Superior temporal gyrus (tissue), 1 donor: ENCODE measurements around the gene ABCA4.
"Not testable (repeated sequence)": the region's sequence is repeated elsewhere in the genome, so short reads cannot be mapped to it uniquely, and the experiment has no call there.

Experiments used
- DNase-seq: peaks from one replicate; pipeline ENCODE4 v3.0.0-alpha.2; 2016; ENCODE audit errors: extremely low spot score

The ABCA4 gene

DNA sequence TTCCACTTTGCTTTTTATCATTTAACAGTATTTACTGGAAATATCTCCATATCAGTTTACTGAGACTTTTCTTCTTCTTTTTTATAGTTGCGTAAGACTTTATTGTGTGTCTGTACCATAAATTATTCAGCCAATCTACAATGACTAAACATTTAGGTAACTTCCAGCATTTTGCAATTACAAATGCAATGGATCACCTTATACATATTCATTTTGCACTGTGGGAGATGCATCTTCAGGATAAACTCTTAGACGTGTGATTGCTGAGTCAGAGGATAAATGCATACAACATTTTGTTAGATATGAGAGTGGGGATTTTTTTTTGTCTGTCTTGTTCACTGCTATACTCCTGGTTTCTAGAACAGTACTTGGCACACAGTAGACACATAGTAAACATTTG, 116.0 kb downstream of the ABCA4 start:
- DNase-seq: no peak

DNA sequence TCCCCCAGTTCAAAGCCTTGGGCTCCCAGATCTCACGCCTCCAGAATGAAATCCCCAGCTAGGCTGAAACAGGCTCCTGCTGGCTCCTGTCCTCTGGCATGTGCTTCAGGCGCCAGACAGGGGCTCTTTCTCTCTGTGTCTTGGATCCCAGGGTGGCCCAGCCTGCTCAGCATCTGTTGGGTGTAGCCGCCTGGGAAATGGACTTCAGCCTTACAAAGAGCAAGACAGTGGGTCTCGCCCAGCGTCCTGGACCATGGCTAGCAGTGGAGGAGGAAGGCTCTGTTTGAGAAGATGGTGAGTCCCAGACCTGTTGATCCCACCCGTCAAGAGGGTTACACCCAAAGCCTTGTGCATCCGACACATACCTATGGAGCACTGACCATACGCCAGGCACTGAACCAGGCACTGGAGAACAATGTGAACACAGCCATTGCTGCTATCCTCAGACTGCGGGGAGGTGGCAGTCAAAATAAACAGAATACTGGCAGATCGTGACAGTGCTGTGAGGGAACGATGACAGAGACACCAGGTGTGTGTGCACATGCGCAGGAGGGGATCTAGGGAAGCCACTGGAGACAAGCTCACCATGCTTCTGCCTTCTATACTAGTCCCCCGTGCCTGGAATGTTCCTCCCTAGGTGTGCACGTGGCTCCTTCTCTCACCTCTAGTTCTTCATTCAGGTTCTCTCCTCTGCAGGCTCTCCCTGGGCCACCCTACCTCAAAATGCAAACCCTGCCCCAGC, 118.7 kb downstream of the ABCA4 start:
- DNase-seq: no peak

DNA sequence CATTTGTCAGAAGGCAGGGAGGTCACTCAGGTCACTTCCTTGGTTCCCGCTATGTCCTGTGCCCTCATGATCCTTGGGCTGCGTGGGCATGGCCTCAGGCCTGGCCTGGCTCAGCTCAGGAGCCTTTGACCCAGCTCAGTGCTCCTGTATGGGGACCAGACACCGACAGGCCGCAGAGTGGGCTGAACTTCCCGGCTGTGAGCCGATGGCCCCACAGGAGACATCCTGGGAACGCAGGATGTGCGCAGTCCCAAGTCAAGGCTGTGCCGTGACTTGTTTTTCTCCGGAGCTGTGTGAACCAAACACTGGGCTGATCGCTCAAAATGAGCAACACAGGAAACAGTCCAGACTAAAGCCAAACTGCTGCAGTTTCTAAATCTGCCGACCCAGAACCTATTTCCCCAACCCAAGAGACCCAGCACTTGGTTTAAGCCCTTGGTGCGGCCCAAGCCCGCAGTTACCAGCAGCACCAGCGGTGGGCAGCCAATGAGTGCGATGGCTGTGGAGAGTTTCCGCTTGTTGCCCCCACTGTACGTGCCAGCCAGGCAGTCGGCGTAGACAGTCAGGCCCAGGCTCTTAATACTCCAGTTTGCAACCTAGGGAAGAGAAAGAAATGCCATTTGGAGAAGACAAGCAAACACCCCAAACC, 119.4 kb downstream of the ABCA4 start:
- no peak for DNase-seq

DNA sequence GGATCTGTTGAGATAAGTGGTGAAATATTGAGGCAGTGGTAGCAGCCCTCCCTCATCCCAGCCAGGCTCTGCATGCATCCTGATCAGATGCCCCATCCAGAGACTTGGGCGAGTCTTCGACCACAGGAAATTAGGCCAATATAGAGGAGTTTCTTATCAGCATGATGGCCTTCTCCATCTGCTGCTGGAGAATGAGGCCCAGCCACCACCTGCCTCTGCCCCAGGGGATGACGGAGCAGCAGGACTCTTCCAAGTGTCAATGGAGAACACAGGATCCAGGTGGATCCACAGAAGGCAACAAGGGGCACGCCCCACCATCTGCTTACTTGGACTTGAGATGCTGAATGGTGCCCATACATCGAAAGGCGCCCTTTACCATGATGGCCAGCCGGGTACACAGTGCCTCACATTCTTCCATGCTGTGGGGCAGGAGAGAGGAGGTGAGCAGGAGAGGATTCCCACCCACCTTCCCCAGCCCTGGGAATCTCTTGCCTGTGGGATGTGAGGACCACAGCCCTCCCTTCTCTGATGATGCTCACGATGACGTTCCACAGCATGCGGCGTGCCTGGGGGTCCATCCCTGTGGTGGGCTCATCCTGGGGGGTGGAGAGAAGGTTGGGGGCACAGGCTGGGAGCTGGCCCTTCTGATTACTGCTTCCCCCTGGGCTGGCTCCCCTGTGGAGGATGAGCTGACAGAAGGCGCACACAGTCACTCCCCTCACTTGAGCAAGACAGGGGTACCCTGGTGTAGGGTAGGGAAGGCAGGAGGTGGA, 120.3 kb downstream of the ABCA4 start:
- no peak for DNase-seq

DNA sequence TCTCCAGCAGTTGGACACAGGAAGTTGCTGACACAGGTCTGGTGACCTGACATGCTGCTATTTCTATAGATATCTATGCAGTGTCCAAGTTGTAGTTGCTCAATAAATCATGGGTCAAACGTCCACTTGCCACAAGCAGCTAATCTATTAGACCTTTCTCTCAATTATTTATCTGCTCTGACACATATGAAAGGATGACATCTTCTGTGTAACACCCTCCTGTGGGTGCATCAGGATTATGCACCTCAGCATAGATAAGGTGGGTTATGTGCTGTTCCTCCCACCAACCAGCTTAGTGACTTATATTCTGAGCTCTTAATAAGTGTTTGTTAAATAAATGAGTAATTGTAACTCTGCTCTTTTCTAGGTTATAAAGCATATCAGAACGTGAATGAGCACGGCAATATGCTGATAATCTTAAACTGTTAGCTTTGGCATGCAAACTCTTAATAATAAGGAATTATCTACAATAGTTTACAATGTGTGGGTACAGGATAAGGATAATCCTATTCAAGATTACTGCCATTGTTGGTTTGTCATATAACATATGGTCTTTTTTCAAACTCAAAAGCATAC, 121.0 kb downstream of the ABCA4 start:
- no peak for DNase-seq

- not testable (repeated sequence) for DNase-seq
Measured at GRCh38 chr1:93998532-93998931, 122.4 kb downstream of the ABCA4 start.

- DNase-seq: no peak
Measured at GRCh38 chr1:93997756-93998155, 123.2 kb downstream of the ABCA4 start.

GRCh38 chr1:93995837-93996536, 125.0 kb downstream of the ABCA4 start:
- no peak for DNase-seq

GRCh38 chr1:93993731-93994130, 127.2 kb downstream of the ABCA4 start:
- DNase-seq: no peak

GRCh38 chr1:93992954-93993353, 128.0 kb downstream of the ABCA4 start:
- no peak for DNase-seq

GRCh38 chr1:93992190-93992589, 128.8 kb downstream of the ABCA4 start:
- no peak for DNase-seq

- no peak for DNase-seq
Measured at GRCh38 chr1:93991271-93991670, 129.7 kb downstream of the ABCA4 start.

- not testable (repeated sequence) for DNase-seq
Measured at GRCh38 chr1:93990477-93990876, 130.5 kb downstream of the ABCA4 start.

DNA sequence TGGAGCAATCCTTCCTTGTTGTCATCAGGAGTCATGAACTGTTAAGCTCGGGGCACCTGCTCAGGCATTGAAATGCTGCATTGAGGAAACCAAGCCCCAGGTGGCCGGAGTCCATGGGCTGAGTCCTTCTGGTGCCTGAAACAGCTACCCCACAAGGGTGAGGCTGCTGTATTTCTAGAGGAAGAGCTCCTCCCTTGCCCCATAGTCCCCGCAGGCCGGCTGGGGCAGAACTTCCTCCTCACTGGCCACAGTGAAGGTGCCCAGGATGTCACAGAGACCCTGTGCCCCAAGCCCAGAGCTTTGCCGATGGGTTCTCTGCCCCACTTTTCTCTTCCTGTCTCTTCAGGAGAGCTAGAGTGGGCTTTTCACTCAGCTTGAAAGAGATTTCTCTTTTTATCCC, 130.9 kb downstream of the ABCA4 start:
- DNase-seq: no peak

- DNase-seq: no peak
Measured at GRCh38 chr1:93989601-93990000, 131.3 kb downstream of the ABCA4 start.

- DNase-seq: no peak
Measured at GRCh38 chr1:93988634-93989350, 132.2 kb downstream of the ABCA4 start.

GRCh38 chr1:93981274-93981667, 139.7 kb downstream of the ABCA4 start:
- no peak for DNase-seq

GRCh38 chr1:93980320-93981273, 140.4 kb downstream of the ABCA4 start:
- no peak for DNase-seq

DNA sequence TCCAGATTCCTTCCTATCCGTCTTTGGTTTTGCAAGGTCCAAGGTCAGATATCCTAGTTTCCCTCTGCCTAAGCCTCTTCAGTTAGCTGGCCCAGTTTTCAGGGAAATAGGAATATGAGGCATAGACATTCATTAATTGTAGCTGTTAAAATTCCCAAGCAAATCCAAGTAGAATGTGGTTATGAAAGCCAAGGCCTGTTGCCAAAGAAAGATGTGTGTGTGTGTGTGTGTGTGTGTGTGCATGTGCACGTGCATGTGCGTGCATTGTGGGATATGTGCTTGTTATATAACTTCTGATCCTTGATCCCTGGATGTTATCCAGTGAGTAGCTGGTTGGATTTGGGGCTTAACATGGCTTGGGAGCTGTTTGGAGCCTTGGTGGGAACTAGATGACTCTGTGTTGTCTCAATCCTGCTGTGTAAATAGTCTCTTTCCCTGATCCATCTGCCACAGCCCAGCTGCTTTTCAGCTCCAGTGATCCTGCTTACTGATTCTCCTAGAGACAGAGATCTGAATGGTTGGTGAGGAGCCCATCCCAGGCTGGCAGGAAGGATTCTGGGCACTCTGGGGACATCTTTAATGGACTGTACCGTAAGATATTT, 141.1 kb downstream of the ABCA4 start:
- DNase-seq: no peak
